ENCODE data around the gene DFFA.

DNA sequence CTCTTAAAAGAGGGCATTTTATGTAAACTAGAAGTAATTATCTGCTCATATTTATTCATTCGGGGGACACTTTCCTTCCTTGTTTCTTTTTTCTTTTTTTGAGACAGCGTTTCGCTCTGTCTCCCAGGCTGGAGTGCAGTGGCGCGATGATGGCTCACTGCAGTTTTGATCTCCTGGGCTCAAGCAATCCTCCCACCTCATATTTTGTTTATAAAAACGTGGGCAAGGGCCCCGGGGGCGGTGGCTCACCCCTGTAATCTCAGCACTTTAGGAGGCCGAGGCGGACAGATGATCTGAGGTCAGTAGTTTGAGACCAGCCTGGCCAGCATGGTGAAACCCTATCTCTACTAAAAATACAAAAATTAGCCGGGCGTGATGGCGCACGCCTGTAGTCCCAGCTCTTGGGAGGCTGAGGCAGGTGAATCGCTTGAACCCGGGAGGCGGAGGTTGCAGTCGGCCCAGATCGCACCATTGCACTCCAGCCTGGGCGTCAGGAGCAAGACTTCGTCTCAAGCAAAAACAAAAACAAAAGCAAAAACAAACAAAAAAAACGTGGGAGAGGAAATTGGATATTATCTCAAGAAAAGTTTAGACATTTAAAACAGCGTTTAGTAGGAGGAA, 926 bp upstream of the DFFA start:
- TF ChIP-seq EZH2 (IDR thresholded peaks at IDR 0.05; ENCODE audit: insufficient read depth, poor library complexity, severe bottlenecking) (no peak), EZH2phosphoT487 (IDR thresholded peaks at IDR 0.05; ENCODE audit: insufficient read depth, low read depth) (no peak)
